CD1c-positive myeloid dendritic cell (primary cell): Measurements from ENCODE around the gene UROC1.

Source experiments
- DNase-seq: peaks from one replicate; pipeline ENCODE4 v3.0.0-alpha.2; 2016; ENCODE audit errors: extremely low spot score

The UROC1 gene

GRCh38 chr3:126516152-126516935, 1.2 kb downstream of the UROC1 start:
- DNase-seq = no peak

- no peak for DNase-seq
These were observed 2.4 kb downstream of the UROC1 start for GRCh38 chr3:126515066-126515706.

DNA sequence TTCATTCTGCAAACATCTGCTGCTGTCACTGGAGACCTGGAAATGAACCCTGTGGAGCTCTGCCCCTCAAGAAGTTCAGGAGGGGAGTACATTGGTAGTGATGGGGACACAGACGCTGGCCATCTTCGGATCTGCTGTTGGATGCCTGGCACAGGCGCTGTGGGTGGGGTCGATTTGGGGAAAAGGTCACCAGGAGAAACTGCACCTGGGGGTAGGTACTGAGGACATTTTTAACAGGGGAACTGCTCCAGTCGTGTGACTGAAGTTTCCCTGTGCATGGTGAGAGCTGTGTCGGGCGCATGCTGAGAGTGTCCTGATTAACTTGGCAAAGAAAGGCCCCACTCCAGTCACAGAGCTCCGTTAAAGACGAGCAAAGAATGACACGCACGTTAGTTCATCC, 3.4 kb downstream of the UROC1 start:
- DNase-seq = no peak

- no peak for DNase-seq
These were observed 4.5 kb downstream of the UROC1 start for GRCh38 chr3:126512916-126513650.

DNA sequence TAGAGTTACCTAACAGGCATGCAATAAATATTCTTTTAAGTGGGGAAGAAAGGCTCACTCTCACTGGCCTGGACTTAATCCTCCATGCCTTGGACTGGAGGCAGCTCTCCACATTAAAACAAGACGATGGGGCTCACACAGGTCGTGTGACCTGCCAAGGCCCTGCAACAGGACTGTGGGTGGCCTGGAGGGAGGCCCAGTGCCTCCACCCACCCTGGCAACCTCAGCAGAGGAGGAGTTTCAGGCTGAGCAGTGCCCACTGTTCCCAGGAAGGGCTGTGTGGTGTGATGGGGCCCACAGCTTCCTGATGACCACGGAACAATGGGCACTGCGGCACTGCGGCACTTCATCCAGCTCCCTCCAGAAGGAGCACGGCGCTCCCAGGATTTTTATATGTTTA, 5.5 kb downstream of the UROC1 start:
- no peak for DNase-seq

- no peak for DNase-seq
These were observed 6.3 kb downstream of the UROC1 start for GRCh38 chr3:126511291-126511690.

GRCh38 chr3:126510308-126510910, 7.2 kb downstream of the UROC1 start:
- no peak for DNase-seq

DNA sequence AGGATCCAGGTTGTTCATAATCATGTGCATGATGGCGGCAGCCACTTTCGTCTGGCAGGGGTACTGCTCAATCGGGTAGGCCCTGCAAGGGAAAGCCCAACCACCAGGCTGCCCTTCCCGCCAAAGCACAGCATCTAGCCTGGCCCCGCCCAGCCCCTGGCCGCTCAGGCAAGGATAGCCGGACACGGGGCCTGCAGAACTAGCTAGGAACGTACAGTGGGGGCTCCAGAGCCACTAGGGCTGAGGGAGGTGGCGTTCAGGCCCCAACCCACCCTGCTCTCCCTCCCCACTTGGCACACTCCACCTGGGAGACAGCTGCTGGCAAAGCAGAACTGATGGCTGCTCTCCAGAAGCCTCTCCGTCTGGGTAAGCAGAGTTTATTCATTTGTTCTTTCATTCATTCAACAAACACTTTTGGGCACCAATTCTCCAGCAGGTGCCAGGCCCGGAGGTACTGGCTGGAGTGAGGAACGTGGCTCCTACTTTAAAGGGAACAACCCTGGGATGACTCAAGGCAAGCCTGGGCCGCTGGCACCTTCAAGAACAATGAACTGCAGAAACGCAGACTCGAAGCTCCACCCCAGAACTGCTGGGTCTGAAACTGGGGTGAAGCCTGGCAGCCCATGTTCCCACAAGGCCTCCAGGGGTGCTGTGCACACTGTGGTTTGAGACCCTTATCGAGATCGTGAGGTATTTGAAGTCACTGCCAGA, 7.8 kb downstream of the UROC1 start:
- no peak for DNase-seq

- DNase-seq = no peak
These were observed 9.0 kb downstream of the UROC1 start for GRCh38 chr3:126508564-126508964.

GRCh38 chr3:126507886-126508285, 9.7 kb downstream of the UROC1 start:
- no peak for DNase-seq

GRCh38 chr3:126503701-126504100, 13.9 kb downstream of the UROC1 start:
- no peak for DNase-seq

DNA sequence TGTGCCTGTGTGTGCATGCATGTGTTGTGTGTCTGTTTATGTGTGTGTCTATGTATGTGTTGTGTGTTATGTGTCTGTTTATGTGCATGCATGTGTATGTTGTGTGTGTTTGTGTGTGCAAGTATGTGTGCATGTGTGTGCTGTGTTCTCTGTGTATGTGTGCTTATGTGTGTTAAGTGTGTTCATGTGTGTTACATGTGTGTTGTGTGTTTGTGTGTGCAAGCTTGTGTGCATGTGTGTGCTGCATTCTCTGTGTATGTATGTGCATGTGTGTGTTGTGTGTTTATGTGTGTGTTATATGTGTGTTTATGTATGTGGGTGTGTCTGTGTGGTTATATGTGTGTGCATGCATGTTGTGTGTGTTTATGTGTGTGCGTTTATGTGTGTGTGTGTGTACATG, 14.9 kb downstream of the UROC1 start:
- DNase-seq = no peak

GRCh38 chr3:126501736-126502135, 15.8 kb downstream of the UROC1 start:
- no peak for DNase-seq

GRCh38 chr3:126501054-126501453, 16.5 kb downstream of the UROC1 start:
- DNase-seq = no peak

GRCh38 chr3:126500016-126500415, 17.6 kb downstream of the UROC1 start:
- DNase-seq = no peak

- no peak for DNase-seq
These were observed 18.2 kb downstream of the UROC1 start for GRCh38 chr3:126499401-126499800.

DNA sequence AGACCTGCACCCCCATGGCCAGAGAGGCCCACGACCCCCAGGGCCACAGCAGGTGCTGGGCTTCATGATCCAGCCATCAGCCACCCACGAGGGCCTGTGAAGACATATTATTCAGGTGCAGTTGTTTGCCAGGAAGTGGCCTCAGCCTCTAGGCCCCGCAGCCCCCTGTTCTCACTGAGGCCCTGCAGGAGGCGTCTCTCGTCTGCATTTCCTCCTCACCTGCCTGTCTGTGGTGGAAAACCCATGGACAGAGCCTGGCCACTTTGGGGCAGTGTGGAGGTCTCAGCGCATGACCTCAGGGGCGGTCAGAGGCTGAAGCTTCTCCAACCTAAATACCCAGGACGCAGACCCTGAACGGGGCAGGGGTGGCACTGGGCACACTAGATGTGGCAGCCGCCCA, 18.6 kb downstream of the UROC1 start:
- no peak for DNase-seq

- no peak for DNase-seq
These were observed 19.1 kb downstream of the UROC1 start for GRCh38 chr3:126498461-126498860.

DNA sequence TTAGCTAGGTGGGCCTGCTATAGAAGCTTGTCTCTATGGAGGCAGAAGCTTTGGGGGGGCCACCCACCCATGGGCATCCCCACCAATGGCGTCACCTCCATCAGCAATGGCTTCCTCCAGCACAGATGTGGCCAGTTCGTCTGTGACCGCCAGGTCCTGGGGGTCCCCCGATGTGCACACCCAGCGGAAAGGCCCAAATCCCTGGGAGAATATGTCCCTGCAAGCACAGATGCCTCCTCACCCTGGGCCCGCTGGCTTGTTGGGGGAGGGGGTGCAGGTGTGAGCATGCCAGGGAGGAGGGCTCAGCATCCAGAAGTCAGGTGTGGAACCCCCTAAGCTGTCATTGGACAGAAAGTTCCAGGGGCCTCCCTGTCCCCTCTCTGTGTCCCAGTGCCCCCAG, 19.6 kb downstream of the UROC1 start:
- no peak for DNase-seq

DNA sequence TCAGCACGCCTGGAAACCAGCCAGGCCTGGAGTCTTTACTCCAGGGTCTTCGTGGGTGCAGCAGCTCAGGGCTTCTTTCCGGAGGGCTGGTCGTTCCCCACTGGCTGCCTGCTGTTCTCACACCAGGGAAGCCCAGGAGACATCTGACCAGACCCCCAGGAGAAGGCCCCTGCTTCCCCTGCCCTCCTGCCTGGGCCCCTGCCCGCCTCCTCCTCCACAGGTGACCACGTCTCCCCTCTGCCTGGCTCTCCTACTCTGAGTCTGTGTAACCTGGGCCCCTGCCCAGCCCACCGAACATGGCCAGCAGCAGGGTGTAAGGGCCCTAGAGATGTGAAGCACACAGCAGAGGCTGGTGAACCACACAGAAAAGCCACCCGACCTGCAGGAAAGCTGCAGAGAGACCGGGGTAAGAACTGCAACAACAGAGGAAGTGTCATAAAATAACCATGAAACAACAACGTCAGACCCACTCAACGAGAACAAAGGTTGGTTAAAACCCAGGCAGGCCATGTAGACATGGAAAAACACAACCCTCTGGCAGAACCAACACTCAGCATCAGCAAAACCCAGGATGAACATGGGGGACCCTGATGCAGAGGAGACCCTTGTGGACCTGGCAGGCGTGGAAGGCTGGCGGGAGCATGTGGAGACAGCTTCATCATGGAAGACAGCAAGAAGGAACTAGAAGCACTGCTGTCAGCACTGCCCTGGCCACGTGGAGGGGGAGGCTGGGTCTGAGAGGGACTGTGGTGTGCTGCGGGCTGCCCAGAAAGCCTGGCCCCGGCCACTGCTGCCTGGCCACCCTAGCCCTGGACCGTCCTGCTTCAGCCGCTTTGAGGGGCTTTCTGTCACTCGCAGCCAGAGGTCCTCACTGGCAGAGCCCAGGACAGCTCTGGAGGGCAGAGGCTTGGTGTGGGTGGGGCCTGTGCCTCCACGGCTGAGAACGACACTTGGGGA, 20.4 kb downstream of the UROC1 start:
- no peak for DNase-seq

GRCh38 chr3:126495786-126496185, 21.8 kb downstream of the UROC1 start:
- no peak for DNase-seq
